Thyroid gland (tissue), 4 donors: ENCODE measurements around the gene C2orf80.

Experiments used
- POLR2A ChIP-seq, 2 donors: fragments of 450-650 bp; IDR thresholded peaks; one replicate each; pipeline ENCODE4 v1.6.1; 2017; ENCODE audit warnings: antibody characterized with exemption in 2 of 2, mild to moderate bottlenecking in 2 of 2, moderate library complexity in 1 of 2
- TF ChIP-seq, protein P1 (sequence below), 6 experiments: fragments of 200-600 bp in 3 of 6; fragments of 450-650 bp in 3 of 6; sonication (generic) in 3 of 6; IDR thresholded peaks; one replicate each; pipeline ENCODE4 v1.5.1; 2016 to 2019; ENCODE audit warnings: antibody characterized with exemption in 6 of 6, mild to moderate bottlenecking in 2 of 6, inconsistent platforms in 1 of 6, moderate library complexity in 1 of 6

- TF ChIP-seq, protein P1, sequence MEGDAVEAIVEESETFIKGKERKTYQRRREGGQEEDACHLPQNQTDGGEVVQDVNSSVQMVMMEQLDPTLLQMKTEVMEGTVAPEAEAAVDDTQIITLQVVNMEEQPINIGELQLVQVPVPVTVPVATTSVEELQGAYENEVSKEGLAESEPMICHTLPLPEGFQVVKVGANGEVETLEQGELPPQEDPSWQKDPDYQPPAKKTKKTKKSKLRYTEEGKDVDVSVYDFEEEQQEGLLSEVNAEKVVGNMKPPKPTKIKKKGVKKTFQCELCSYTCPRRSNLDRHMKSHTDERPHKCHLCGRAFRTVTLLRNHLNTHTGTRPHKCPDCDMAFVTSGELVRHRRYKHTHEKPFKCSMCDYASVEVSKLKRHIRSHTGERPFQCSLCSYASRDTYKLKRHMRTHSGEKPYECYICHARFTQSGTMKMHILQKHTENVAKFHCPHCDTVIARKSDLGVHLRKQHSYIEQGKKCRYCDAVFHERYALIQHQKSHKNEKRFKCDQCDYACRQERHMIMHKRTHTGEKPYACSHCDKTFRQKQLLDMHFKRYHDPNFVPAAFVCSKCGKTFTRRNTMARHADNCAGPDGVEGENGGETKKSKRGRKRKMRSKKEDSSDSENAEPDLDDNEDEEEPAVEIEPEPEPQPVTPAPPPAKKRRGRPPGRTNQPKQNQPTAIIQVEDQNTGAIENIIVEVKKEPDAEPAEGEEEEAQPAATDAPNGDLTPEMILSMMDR (IDR thresholded peaks at IDR 0.05) = no peak
- TF ChIP-seq POLR2A (IDR thresholded peaks at IDR 0.05) = no peak
Measured at GRCh38 chr2:208153156-208153555, 36.7 kb downstream of the C2orf80 start.
